Measurements from ENCODE around the gene KCNK17. TPM values are rescaled to one million over a fixed set of nuclear protein-coding genes. Genes with fewer than 3 reads are reported as not detected.

KCNK17 gene
- 0.05 TPM in 1 of 2 replicates, not detected in the other for total RNA-seq (2014; rRNA removed; shearing (Covaris generic))

DNA sequence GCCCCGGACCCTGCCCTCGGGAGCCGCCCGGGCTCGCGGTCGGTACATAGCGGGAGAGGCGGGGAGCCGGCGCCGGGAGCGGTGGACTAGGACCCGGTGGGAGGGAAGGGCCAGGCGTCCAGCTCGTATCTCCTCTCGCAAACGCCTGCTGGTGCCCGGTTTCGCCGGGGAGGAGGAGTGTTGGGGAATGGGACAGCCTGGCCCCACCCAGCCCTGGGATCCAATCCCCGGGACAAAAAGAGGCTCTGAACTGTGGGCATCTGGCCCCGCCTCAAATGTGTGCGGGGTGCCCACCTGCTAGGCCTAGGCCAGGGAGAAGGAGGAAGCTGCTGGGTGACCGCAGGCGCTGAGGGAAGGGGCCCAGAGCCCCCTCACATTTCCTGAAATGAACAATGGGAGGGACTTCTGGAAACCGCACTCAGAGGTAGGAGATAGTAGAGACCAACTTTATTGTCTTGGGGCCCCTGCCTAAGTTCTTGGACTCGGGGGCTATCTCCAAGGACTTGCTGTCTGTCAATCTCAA lies at the start of gene KCNK17:
Gene KCNK17 (minus strand): TSS at position 147 of the 523 bp plus-strand sequence. CDS start 99 bp downstream, at position 48.

GRCh38 chr6:39322306-39322850 lies 8.2 kb upstream of the KCNK17 start, which contains the start of gene KCNK16:
Gene KCNK16 (minus strand): TSS chr6:39322702. CDS start chr6:39322540, 162 bp downstream.

Other genes starting within 250 kb of the KCNK17 start
- 6.0 and 6.4 TPM in 2 replicates for gene SAYSD1, start 199.2 kb downstream of the KCNK17 start, total RNA-seq (2014; rRNA removed; shearing (Covaris generic))
- gene KCNK5, start 84.9 kb downstream of the KCNK17 start, total RNA-seq (2014; rRNA removed; shearing (Covaris generic)), result 7.8 and 10.6 TPM in 2 replicates
- gene KCNK16, start 8.3 kb upstream of the KCNK17 start, total RNA-seq (2014; rRNA removed; shearing (Covaris generic)), result not detected in 2 replicates